GM19467 (cell line): Measurements from ENCODE around the gene CCDC8.
"Not testable (repeated sequence)": the region's sequence is repeated elsewhere in the genome, so short reads cannot be mapped to it uniquely, and the experiment has no call there.

Source experiments
- ATAC-seq: cut with Tn5 transposase; IDR thresholded peaks from one replicate; pipeline ENCODE4 v1.9.1; 2021; ENCODE audit warnings: mild to moderate bottlenecking, moderate library complexity; ENCODE audit not compliant: unreplicated experiment

CCDC8 gene

DNA sequence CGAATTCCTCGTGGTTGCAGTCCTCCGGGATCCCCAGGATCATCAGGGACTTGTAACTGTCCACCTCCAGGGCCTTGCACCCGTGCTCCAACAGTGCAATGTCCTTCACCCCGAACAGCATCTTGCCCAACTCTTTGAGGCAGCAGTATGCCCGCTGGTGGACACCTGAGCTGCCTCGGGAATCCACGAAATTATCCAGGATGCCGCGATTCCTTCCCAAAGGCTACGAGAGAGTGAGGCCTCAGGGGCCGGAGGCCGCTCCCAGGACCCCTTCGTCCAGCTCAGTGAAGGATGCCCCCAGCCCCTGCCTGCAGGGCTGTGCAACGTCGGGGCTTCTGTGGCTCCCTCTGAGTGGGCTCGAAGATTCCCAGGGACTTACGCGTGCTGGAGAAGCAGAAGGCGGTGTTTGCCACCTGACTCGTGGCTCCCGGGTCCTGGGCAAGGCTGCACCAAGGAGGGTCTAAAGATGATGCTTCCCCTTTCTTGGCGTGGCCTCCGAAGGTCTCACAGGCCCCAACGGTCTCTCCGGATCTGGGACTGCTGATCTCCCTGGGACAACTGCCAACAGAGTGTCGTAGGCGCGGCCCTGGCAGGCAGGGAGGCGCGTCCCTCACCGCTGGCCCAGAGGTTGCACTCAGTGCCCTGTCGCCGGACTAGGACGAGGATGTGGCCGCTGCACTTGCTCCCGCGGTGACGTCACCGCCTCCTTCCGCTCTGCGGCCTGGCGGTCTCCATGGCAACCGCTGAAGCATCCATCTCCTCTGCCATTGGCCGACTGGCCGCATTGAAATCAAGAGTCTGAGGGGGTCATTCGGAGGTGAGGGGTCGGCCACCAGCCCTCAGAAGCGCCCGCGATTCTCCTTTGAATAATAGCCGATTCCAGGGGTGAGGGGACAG lies 15.1 kb upstream of the CCDC8 start, which contains the start of gene PNMA8C:
PNMA8C (minus strand) TSS at position 698 of the 897 bp plus-strand sequence; CDS start at position 121, 577 bp downstream.
- no peak for ATAC-seq

DNA sequence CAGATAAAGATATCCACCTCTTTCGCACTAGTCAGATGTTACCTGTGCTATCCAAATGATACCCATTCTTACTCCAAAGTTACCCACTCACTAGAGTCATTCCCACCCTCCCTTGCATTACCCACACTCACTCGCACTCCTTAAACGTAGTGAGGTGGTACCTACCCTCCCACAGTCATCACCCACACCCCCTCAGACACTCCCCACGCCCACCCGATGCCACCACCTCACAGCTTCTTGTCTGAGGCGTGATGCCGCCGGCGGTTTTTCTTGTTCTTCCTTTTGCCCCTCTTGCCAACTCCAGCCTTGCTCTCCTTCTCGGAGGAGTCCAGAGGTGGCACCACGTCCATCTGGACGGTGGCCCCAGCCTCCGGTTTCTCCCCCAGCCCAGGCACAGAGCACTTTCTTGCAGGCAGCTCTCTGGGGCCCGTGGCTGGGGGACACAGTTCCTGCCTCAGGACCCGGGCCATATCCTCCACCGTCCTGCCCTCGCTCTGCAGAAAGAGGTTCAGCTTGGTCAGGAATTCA lies 14.2 kb upstream of the CCDC8 start:
- no peak for ATAC-seq

DNA sequence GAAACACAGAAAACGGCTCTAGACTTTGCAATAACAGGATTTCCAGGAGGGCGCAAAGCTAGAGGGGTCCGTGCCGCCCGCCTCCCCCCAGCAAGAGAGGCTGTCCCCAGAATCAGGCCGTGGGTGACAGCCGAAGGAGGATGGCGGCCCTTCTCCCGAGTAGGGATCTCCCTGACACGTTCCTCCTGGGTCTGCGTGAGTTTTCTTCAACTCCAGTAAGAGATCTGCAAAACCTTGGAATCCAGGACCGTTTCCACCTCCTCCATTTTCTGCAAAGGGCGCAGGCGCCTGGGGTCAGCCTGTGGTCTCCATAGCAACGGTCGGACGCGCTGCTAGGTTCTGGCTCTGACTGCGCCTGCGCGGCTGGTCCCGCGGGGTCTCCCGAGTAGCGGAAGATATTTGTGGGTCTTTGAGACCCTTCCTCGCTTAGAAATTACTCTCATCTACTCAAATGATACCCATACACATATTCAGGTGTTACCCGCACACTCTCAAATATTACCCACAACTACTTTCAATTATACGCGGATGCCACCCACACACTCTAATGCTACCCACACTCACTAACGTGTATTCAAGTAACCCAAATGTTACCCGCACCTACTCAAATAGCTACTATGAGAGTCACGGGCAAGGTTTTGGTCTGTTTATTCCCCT lies 13.3 kb upstream of the CCDC8 start:
- ATAC-seq, result no peak

DNA sequence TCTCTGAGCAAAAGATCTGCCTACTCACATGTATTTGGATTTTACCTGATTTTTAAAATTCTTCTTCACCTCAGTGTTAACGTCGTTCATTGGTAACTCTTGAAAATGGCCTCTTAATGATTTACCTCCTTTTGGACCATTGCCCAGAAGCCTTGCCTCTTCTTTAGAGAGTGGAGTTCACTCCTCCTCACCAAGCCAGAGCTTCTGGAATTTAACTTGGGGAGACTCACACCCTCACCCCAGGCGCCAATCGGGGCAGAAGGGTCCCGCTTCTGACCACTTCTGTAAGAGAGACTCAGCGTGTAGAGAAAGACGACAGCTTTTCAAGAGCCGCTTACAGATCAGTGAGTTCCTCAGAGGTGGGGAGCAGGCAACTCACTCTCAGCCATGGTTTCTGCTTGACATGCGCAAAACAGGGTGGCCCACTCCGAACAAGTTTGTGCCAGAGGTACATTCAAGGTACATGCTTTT lies 12.7 kb upstream of the CCDC8 start:
- ATAC-seq, result no peak

DNA sequence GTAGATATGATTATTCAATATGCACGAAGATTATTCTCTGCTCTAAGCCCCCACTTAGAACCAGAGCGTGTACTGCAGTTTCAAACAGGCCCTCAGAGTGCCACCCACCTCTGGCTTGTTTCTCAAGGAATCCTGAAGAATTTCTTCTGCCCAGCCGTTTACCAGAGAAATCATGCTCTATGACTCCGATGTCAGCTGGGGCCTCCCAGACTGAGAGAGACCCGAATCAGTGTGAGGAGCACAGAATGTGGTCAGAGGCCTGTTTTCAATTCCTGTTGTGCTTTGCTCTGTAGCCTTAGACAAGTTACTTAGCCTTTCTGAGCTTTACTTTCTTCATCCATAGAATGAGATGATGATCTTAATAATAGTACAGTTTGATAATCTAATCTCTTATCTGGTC lies 9.8 kb upstream of the CCDC8 start:
- ATAC-seq, result no peak

DNA sequence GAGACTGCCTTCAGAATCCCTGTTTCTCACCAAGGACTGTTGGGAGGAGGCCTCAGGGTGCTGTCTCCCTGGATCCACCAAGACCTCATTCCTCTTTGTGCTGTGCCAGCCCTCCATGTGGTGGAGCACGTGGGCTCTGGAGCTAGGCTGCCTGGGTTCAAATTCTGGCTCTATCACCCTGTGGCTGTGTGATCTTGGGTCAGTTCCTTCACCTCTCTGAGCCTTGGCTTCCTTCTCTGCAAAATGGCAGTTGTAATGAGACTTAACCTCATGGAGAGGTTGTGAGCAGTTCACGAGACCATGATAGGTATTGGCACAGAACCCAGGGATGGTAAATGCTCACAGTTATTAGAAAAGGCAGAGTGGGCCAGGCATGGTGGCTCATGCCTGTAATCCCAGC lies 9.0 kb upstream of the CCDC8 start:
- ATAC-seq, result no peak

DNA sequence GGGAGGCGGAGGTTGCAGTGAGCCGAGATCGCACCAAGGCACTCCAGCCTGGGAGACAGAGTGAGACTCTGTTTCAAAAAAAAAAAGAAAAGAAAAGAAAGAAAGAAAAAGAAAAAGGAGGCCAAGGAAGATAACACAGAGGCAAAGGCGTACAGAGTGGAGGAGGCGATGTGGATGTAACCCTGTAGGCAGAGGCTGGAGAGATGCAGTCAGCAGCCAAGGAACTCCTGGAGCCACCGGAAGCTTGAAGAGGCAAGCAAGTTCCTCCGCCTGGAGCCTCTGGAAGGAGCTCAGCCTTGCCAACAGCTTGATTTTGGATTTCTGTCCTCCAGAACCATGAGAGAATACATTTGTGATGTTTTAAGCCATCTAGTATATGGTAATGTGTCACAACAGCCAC lies 6.7 kb upstream of the CCDC8 start:
- ATAC-seq, result no peak

DNA sequence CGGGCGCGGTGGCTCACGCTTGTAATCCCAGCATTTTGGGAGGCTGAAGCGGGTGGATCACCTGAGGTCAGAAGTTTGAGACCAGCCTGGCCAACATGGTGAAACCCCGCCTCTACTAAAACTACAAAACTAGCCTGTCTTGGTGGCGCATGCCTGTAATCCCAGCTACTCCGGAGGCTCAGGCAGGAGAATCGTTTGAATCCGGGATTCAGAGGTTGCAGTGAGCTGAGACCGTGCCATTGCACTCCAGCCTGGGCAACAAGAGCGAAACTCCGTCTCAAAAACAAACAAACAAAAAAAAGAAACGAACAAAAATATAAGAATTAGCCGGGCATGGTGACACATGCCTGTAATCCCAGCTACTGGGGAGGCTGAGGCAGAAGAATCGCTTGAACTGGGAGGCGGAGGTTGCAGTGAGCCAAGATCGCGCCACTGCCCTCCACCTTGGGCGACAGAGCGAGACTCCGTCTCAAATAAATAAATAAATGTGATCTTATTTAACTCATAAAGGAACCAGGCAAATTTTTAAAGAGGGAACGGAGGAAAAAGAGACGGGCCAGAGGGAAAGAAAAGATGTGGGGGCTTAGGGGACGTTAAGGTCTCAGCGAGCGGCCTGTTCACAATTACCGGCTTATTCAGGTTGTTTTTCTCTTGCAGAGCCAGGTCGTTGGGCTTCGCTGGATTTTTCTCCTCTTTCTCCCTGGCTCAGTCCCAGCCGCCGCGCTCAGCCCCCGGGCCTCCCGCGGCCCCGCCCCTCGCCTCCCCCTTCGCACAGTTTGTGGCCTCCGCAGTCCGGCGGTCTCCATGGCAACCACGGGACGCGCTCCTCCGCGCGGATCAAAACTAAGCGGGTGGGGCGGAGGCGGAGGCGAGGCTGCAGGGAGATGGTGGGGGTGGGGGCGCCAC lies 2.7 kb upstream of the CCDC8 start:
- not testable (repeated sequence) for ATAC-seq

DNA sequence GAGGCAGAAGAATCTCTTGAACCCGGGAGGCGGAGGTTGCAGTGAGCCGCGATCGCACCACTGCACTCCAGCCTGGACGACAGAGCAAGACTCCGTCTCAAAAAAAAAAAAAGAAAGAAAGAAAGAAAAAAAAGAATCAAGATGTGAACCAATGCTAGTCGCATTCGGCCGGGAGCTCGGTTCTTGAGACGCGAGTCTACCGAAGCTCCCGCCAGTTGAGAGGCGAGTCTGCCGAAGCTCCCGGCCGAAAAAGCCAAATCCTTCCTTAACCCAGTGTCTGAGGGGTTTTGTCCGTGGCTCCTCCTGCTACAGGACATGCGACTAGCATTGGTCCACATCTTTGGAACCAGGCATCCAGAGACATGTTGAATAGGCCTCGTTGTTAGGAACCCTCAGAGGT lies 1.5 kb upstream of the CCDC8 start:
- ATAC-seq, result not testable (repeated sequence)

DNA sequence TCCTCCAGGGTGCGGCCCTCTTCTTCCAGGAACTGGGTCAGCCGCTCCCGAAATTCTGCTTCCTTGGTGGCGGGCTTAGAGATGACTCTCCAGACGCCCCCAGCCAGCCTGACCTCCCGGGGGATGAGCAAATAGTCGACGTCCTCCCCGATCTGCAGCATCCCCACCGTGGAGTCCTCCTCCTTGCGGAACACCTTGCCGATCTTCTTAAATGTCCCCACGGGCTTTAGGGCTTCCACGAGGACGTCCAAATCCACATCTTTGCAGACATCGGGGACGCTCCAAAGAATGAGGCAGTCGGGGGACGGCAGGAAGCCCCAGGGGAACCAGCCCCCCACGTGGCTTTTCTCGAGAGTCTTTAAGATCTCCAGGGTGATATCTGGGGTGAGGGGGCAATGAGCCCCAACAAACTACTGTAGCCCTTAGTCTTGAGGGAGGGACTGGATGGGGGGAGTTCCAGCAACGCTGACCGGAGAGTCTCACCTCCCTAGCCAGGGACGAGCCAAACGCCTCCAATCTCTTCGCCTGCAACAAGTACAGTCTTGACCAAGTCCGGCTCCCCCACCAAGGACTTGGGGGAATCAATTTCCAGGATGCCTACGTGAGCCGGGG lies 608 bp downstream of the CCDC8 start:
- ATAC-seq, result no peak

DNA sequence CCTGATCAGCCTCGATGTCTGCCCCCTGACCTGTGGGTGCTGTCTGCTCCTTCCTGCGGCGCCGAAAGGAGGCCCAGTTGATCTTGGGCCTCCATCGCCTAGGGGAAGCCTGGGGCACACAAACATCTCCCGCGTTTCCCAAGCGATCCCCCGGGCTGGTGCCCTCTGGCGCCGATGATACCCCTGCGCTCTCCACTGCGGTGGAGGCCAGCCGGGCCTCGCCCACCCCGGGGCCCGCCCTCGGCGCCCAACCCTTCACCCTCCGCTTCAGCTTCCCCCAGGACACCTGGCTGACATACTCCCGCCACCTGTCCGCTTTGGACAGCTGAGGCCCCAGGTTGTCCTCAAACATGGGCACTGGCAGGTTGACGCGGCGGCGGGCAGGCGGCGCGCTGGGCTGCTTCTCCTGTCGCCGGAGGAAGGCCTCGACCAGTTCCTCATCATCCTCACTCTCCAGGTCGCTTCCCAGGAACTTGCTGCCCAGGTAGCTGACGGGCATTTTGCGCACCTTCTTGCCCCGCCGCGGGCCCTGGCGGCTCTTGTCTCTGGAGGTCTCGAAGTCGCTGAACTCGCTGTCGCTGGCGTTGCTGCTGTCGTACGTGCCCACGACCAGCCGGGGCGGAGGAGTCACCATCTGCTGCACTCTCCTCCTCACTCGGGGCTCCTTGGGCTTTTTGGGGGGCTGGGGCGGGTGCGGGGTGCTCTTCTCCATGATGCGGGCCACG lies 1.3 kb downstream of the CCDC8 start:
- no peak for ATAC-seq

DNA sequence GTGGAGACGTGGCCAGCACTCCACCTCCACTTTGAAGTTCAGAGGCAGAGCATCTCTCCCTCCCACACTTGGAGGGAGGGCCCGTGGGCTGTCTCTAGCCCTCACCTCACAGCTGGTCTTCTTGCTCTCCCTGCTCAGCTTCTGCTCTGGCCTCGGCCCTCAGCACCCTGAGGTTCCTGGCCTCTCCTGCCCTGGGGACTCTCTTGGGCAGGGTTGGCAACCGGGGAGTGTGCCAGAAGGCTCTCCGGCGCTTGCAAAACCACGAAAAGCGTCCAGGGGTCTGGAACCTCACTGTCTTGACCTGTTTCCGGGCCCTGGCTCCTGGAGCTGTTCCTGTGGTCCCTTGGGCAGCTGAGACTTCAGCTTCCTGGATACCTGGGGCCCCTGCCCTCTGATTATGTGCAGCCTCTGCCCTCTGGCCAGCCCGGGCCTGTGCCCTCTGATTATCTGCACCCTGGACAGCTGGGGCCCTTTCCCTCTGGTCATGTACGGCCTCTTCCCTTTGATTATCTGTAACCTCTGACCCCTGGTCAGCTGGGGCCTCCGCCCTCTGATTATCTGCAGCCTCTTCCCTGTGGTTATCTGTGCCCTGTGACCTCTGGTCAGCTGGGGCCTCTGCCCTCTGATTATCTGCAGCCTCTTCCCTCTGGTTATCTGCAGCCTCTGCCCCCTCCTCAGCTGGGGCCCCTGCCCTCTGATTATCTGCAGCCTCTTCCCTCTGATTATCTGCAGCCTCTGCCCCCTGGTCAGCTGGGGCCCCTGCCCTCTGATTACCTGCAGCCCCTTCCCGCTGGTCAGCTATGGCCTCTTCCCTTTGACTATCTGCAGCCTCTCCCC lies 2.1 kb downstream of the CCDC8 start:
- no peak for ATAC-seq

DNA sequence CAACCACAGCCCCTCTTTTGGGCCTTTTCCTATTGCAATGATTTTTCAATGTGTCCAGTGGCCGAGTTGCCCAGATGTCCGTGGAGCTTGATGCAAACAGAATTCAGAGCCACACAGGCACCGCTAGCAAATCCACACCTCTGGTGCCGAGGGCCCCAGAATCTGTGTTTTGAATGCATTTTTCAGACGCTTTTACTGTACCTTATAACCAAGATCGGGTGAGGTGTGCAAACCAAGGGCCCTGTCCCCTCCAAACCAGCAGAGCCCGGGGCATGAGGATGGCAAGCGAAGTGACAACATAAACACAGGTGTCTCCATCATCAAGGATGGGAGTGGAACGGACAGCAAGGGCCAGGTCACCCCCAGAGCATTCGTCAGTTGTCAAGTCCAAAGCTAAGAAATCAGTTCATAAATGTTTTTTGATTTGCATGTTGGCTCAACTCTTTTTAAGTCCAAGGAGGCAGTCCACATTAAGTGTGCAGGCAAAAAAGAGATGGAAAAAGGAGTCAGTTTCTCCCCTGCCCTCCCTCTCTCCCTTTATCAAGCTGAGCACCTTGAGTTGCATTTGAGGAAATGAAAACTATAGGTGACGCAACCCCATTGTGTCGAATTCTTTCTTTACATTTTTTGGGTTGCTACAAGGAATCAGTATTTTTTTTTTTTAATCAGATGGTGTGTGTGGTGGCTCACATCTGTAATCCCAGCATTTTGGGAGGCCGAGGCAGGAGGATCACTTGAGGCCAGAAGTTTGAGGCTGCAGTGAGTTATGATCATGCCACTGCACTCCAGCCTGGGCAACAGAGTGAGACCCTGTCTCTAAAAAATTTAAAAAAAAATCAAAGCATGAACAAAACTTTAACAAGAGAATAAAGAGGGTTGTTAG lies 2.9 kb downstream of the CCDC8 start:
- no peak for ATAC-seq

DNA sequence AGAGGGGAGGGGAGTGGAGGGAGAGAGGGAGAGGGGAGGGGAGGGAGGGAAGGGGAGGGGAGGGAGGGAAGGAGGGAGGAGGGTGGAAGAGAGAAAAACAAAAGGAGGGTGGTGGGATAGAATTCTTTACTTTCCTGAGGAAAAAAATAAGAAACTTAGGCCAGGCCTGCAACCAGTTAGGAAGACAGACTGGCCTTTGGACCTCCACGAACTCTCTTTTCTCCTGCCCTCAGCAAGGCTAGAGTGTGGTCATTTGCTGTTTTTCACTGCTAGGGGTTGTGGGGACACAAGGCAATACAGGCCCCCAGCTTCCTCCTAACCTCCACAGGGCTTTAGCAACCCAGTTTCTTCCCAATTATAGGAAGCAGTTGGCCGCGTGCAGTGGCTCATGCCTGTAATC lies 4.2 kb downstream of the CCDC8 start:
- no peak for ATAC-seq

DNA sequence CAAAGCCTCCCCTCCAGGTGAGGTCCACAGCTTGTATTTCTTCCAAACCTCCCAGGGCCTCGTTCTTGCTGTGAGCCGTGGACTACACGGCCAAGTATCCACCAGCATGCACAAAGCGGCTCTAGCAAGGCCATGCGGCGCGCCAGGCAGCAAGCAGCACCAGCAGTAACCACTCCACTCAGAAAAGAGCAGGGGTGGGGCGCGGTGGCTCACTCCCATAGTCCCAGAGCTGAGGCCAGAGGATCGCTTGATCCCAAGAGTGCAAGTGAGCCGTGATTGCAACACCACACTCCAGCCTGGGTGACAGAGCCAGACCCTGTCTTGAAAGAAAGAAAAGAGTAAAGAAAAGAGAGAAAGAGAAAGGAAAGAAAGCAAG lies 4.7 kb downstream of the CCDC8 start:
- ATAC-seq, result no peak

DNA sequence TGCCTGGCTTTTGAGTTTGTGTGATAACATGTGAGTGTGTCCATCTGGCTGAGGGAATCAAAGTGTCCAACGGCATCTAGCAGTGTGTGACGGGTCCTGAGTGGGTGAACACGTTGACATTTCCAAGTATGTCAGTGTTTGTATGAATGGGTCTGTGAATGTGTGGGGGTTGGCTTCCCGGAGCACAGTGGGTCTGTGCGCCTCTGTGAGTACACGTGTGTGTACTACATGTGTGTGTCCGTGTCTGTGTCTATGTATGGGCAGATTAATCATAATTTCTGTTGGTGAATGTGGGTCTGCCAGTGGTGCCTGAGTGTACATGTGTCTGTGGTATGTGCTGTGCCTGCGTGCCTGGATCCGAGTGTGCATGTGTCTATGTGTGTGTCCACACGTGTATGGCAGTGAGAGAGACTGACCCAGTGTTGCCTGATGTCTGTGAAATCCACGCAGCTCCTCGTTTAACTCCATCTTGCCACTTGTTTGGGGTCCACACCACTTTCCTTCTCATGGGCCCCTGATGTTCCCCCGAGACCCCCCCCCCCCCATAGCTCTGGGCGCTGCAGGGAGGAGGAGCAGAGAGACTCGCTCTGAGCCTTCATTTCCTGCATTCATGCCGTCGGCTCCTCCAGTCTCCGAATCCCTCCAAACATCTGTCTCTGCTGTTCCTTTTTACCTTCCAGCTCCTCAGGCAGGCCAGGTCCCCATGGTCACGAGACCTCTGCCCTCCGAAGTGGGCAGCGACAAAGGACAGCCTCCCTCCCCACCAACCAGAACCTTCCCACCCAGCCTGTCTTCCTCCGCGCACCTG lies 5.3 kb downstream of the CCDC8 start:
- ATAC-seq, result no peak

DNA sequence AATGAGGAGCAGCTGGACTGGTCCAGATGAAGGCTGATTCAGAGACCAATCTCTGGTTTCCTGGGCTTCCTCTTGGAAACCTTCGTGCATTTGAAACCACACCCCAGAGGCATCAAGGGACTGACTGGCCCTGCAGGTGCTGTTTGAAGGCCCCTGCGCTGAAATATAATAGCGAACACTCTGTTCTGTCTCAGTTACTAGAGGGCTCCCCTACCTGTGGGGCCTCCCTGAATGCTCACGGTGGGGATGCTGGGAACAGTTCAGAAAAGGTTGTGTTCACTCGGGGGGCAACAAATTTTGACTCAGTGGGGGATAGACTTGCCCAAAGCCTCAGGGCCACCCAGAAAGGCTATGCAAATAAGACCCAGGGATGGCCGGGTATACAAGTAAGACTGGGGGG lies 6.4 kb downstream of the CCDC8 start:
- ATAC-seq, result no peak
